Measurements from ENCODE around the gene MIPOL1.
"Not testable (repeated sequence)": the region's sequence is repeated elsewhere in the genome, so short reads cannot be mapped to it uniquely, and the experiment has no call there.

DNA sequence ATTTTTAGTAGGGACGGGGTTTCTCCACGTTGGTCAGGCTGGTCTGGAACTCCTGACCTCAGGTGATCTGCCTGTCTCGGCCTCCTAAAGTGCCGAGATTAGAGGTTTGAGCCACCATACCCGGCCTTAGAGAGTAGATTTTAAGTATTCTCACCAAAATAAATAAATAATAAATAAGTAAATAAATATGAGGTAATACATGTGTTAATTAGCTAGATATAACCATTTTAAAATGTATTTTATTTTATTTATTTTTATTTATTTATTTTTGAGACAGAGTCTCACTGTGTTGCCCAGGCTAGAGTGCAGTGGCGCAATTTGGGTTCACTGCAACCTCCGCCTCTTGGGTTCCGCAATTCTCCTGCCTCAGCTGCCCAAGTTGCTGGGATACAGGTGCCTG lies 13.2 kb upstream of the MIPOL1 start:
- TF ChIP-seq POLR2A, EP300 (IDR thresholded peaks at IDR 0.05): not testable (repeated sequence)
- TF ChIP-seq, protein P1, sequence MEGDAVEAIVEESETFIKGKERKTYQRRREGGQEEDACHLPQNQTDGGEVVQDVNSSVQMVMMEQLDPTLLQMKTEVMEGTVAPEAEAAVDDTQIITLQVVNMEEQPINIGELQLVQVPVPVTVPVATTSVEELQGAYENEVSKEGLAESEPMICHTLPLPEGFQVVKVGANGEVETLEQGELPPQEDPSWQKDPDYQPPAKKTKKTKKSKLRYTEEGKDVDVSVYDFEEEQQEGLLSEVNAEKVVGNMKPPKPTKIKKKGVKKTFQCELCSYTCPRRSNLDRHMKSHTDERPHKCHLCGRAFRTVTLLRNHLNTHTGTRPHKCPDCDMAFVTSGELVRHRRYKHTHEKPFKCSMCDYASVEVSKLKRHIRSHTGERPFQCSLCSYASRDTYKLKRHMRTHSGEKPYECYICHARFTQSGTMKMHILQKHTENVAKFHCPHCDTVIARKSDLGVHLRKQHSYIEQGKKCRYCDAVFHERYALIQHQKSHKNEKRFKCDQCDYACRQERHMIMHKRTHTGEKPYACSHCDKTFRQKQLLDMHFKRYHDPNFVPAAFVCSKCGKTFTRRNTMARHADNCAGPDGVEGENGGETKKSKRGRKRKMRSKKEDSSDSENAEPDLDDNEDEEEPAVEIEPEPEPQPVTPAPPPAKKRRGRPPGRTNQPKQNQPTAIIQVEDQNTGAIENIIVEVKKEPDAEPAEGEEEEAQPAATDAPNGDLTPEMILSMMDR (IDR thresholded peaks at IDR 0.05): not testable (repeated sequence)

All from tibial nerve (tissue), 4 donors.